Stimulated activated CD8-positive, alpha-beta memory T cell treated with anti-CD3 and anti-CD28 coated beads, Interleukin-4, amount 100 ng/mL, for 24 hours (primary cell): ENCODE data around the gene THSD8.

ENCODE experiments used
- DNase-seq: peaks from one replicate; pipeline ENCODE4 v3.0.0-alpha.2; 2020; ENCODE audit warnings: low read depth

The THSD8 gene

GRCh38 chr19:12779162-12779993 is 22.5 kb upstream of the THSD8 start:
- DNase-seq, result no peak

DNA sequence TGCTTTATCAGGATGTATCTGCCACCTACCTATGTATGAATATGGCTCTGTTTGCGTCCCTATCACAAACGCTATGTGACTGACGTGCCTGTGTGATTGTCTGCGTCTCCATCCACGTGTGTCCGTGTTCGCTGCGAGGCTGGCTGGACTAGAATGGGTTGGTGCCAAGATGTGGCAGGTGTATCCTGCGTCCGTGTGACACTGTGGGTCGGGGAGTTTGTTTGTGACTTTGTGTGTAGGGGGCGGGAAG is 19.8 kb upstream of the THSD8 start:
- DNase-seq, result no peak

GRCh38 chr19:12782424-12783290 is 19.2 kb upstream of the THSD8 start:
- DNase-seq, result peak; percentile 89

- DNase-seq, result peak; percentile 47
These were observed 18.5 kb upstream of the THSD8 start for GRCh38 chr19:12783291-12783848.

GRCh38 chr19:12783849-12784393 is 17.9 kb upstream of the THSD8 start:
- DNase-seq, result no peak

DNA sequence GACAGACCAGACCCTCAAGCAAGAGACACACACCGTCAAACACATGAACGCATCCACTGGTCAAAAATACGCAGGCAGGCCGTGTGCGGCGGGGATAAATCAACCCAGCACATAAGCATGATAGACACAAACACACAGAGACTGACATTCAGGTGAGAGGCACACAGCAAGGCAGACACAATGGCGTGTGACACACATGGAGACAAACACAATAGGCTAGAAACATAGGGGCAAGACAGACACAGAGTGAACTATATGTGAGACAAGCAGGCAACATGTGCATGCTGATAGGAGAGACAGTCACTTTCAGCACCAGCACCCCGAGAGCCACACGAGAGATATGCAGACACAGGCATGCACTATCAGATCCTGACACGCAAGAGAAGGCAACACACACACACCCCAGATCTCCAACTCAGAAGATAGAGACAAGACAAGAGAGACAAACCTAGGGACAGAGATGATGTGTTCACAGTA is 17.4 kb upstream of the THSD8 start:
- DNase-seq, result no peak

DNA sequence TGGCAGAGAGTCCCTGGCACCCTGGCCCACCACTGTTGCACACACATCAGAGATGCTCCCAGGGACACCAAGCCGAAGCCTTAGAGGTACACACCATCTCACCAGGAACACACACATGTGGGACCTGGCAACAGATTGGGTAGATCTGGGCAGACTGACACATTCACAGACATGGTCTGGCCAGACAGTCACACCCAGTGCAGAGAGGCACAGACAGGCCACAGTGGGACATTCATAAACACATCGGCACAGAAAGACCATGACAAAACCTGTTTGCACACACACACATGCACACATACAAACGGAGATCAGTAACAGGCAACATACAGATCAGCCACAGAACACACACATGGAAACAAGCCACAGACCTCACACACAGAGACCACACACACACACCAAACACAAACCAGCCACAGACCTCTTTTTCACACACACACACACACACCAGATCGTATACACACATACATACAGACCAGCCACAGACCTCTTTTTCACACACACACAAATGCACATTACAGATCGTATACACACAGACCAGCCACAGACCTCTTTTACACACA is 16.9 kb upstream of the THSD8 start:
- DNase-seq, result no peak

- DNase-seq, result no peak
These were observed 16.3 kb upstream of the THSD8 start for GRCh38 chr19:12785431-12786031.

DNA sequence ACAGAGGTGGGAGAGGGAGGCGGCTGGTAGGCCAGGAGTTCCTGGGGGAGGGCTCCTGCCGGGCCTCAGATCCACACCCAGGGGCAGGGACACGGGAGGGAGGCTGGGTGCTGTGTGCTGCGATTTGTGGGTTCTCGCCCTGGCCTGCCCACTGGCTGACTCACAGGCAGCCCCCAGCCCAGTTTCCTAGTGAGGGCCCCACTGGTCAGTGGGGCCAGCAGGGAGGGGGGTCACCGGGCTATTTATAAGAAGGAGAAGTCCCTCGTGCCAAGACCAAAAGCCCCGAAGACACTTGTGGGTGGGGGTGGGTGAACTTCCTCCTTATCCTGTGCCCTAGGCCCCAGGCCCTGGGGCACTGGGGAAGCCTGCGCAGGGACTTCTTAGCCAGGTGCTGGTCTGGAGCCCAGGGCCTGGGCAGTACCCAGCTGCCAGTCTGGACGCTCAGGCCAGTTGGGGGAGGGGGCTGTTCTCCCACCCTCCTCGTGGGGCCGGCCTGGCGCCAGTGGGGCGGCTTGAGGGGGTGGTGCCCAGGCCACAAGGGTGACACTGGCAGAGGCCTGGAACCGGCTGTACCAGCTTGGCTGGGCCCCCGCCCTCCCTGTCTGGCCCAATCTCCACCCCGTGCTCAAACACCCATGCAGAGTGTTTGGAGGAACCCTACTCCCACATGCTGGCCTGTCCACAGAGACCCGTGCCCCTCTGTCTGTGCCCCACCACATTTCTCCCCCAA is 15.6 kb upstream of the THSD8 start:
- no peak for DNase-seq

- no peak for DNase-seq
These were observed 14.9 kb upstream of the THSD8 start for GRCh38 chr19:12786952-12787351.

DNA sequence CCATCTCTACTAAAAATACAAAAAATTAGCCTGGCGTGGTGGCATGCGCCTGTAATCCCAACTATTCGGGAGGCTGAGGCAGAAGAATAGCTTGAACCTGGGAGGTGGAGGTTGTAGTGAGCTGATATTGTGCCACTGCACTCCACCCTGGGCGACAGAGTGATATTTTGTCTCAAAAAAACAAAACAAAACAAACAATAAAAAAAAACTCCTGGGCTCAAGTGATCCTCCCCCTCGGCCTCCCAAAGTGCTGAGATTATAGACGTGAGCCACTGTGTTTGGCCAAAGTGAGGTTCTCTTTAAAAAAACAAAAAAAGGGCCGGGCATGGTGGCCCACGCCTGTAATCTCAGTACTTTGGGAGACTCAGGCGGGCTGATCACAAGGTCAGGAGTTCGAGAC is 14.4 kb upstream of the THSD8 start:
- DNase-seq, result no peak

DNA sequence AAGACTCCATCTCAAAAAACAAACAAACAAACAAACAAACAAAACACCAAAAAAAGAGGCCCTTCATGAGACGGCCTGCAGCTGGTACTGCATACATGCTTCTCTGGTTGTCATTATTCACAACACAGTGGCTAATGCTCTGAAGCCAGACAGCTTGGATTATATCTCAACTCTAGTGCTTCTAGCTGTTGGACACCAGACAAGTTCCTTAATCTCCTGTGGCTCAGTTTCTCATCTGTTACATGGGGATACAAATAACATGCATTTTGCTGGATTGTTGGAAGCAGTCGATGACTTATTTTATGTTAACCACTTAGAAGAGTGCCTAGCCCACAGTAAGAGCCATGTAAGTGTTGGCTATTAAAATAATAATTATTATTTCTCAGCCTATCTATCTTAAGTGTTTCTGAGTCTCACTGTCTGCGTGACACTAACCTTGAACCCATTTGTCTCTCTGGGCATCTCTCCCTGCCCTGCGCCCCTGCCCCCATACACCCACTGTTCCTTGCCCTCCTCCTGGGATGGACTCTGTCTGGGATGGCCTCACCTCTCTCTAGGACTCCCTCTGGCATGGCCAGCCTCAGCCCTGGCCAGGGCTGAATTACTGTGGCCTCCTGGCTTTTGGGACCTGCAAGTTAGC is 13.7 kb upstream of the THSD8 start:
- no peak for DNase-seq

- DNase-seq, result no peak
These were observed 13.2 kb upstream of the THSD8 start for GRCh38 chr19:12788682-12789097.

GRCh38 chr19:12789098-12789903 is 12.6 kb upstream of the THSD8 start:
- no peak for DNase-seq

GRCh38 chr19:12789904-12790619 is 11.8 kb upstream of the THSD8 start:
- DNase-seq, result peak; percentile 94

DNA sequence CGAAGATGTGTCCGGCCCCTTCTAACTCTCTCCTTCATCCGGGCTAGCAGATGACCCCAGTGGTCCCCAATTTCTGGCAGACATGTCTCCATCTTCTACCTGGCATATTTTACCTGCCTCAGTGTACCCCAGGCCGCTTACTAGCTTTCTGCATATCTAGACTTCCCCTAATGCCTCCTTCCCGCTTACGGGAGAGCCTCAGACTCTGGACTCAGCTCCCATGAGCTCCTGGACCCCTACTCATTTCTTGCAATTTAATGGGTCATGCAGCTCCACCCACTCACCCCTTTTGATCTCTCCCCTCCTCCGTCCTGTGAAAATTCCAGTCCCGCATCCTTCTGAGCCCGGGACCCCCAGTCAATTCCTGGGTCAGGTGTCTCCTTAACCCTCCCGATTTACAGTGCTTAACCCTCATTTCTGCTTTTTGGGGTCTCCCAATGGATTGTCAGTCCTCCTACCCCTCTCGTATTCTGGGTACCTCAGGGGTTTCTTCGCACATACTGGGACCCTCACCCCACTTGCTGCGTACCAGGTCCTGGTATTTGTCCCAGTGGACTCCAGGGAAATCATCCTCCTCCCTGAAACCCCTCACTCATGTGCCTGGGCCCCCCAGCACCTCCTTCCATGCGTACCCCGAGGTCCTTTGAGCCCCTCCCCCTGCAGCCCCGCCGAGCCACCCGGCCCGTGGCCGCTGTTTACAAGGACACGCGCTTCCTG is 11.1 kb upstream of the THSD8 start:
- no peak for DNase-seq

DNA sequence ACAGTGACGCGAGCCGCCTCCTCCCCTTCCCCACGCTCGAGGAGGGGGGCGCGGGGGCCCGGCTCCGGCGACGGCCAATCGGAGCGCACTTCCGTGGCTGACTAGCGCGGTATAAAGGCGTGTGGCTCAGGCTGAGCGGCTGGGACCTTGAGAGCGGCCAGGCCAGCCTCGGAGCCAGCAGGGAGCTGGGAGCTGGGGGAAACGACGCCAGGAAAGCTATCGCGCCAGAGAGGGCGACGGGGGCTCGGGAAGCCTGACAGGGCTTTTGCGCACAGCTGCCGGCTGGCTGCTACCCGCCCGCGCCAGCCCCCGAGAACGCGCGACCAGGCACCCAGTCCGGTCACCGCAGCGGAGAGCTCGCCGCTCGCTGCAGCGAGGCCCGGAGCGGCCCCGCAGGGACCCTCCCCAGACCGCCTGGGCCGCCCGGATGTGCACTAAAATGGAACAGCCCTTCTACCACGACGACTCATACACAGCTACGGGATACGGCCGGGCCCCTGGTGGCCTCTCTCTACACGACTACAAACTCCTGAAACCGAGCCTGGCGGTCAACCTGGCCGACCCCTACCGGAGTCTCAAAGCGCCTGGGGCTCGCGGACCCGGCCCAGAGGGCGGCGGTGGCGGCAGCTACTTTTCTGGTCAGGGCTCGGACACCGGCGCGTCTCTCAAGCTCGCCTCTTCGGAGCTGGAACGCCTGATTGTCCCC is 10.4 kb upstream of the THSD8 start, which contains the start of gene JUNB:
Gene JUNB (plus strand): TSS at position 142 of the 706 bp plus-strand sequence. CDS start 286 bp downstream, at position 428.
- peak; percentile 93 for DNase-seq
